Stomach (tissue), 4 donors: ENCODE data around the gene BPI.

Source experiments
- CTCF ChIP-seq, 7 experiments: fragments of 450-650 bp in 4 of 7; fragments of 200-600 bp in 3 of 7; sonication (generic) in 3 of 7; IDR thresholded peaks; one replicate each; pipeline ENCODE4 v1.5.1; 2016 to 2019; ENCODE audit warnings: antibody characterized with exemption in 7 of 7, control low read depth in 2 of 7, mild to moderate bottlenecking in 1 of 7
- POLR2A ChIP-seq, 4 donors: fragments of 450-650 bp; IDR thresholded peaks; one replicate each; pipeline ENCODE4 v1.6.1; 2016; ENCODE audit warnings: antibody characterized with exemption in 4 of 4, control low read depth in 2 of 4, mild to moderate bottlenecking in 1 of 4, moderate library complexity in 1 of 4

- TF ChIP-seq CTCF (IDR thresholded peaks at IDR 0.05), result no peak
- no peak for TF ChIP-seq POLR2A (IDR thresholded peaks at IDR 0.05)
These were observed 59.2 kb downstream of the BPI start for GRCh38 chr20:38363004-38363747.
